B cell (primary cell): Measurements from ENCODE around the gene SDK2.

Experiments used
- CTCF ChIP-seq: fragments of 200-600 bp; IDR thresholded peaks from one replicate; pipeline ENCODE4 v1.8.0; 2022; ENCODE audit warnings: antibody characterized with exemption, mild to moderate bottlenecking
- EZH2 ChIP-seq: IDR thresholded peaks from 2 replicates; pipeline ENCODE4 v1.6.1; 2012; ENCODE audit warnings: borderline replicate concordance, low read depth, mild to moderate bottlenecking, moderate library complexity, low read length; ENCODE audit not compliant: insufficient read depth, poor library complexity, severe bottlenecking

DNA sequence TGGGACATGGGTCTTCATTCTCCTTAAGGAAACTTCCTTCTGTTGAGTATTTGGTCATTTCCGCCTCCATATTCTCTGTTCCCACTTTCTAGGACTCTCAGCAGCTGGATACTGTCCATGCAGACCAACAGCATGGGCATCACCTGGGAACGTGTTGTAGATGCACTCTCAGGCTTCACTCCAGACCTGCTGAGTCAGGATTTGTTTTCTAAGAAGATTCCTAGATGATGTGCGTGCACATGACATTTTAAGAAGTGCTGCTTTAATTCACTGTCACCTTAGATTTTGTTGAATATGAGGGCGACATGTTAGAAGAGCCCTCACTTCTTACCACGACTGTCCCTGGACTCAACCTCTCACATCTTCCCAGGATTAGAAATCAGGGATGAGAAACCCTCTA is 10.0 kb upstream of the SDK2 start:
- TF ChIP-seq CTCF, result no peak
- TF ChIP-seq EZH2, result no peak
